ENCODE results near the gene PTGDR.

PTGDR gene

GRCh38 chr14:52267501-52268278 is at the start of gene PTGDR:
PTGDR (plus strand) TSS chr14:52267698; CDS start chr14:52267815, 117 bp downstream.
- TF ChIP-seq, protein P1, sequence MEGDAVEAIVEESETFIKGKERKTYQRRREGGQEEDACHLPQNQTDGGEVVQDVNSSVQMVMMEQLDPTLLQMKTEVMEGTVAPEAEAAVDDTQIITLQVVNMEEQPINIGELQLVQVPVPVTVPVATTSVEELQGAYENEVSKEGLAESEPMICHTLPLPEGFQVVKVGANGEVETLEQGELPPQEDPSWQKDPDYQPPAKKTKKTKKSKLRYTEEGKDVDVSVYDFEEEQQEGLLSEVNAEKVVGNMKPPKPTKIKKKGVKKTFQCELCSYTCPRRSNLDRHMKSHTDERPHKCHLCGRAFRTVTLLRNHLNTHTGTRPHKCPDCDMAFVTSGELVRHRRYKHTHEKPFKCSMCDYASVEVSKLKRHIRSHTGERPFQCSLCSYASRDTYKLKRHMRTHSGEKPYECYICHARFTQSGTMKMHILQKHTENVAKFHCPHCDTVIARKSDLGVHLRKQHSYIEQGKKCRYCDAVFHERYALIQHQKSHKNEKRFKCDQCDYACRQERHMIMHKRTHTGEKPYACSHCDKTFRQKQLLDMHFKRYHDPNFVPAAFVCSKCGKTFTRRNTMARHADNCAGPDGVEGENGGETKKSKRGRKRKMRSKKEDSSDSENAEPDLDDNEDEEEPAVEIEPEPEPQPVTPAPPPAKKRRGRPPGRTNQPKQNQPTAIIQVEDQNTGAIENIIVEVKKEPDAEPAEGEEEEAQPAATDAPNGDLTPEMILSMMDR (IDR thresholded peaks at IDR 0.05; ENCODE audit: insufficient read depth, low read length, poor library complexity, severe bottlenecking): no peak
- Histone ChIP-seq H3K4me3 (replicated peaks; ENCODE audit: low read depth, low read length) (no peak within 1 kb of the TSS), H3K36me3 (ENCODE audit: control insufficient read depth, insufficient read depth, low read length) (no peaks in the 10 kb centered on the region), H3K27me3 (replicated peaks; ENCODE audit: control insufficient read depth, insufficient read depth, low read length) (0 out of 2 replicates have a peak, but pooled peaks cover 2% of the 10 kb centered on the region)
- DNase-seq (ENCODE audit: extremely low read depth, insufficient read length): peak; percentile 17

- no peak overlapping the region for H3K4me3 ChIP-seq (replicated peaks; ENCODE audit: low read depth, low read length)
- no peak for DNase-seq (ENCODE audit: extremely low read depth, insufficient read length)
- H3K27me3 ChIP-seq (replicated peaks; ENCODE audit: control insufficient read depth, insufficient read depth, low read length): no peaks in the 10 kb centered on the region
- no peaks in the 10 kb centered on the region for H3K36me3 ChIP-seq (ENCODE audit: control insufficient read depth, insufficient read depth, low read length)
- TF ChIP-seq, protein P1 (IDR thresholded peaks at IDR 0.05; ENCODE audit: insufficient read depth, low read length, poor library complexity, severe bottlenecking): no peak
These were observed 47.9 kb upstream of the PTGDR start for GRCh38 chr14:52219488-52220084.

- no peaks in the 10 kb centered on the region for H3K36me3 ChIP-seq (ENCODE audit: control insufficient read depth, insufficient read depth, low read length)
- TF ChIP-seq, protein P1 (IDR thresholded peaks at IDR 0.05; ENCODE audit: insufficient read depth, low read length, poor library complexity, severe bottlenecking): no peak
- peak; percentile 16 for DNase-seq (ENCODE audit: extremely low read depth, insufficient read length)
These were observed 46.3 kb upstream of the PTGDR start for GRCh38 chr14:52220924-52221811.

DNA sequence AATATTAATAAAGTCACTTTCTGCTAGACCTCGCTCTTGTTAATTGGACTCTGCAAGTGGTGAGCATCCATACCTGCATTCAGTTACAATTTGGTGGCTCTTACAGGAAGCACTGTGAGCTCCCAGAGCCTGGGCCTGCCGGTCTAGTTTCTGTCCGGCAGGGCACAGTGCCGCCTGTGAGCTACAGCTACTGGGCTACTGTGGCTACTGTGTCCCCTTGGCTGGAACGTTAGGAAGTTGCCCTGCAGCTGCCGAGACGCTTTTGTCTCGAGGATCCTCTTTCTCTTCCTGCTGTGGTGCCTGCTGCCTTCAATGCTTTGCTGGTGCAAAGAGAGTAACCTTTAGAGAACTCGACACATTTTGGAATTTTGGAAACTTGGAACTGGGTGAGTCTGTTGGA is 44.6 kb upstream of the PTGDR start:
- H3K27me3 ChIP-seq (replicated peaks; ENCODE audit: control insufficient read depth, insufficient read depth, low read length): no peaks in the 10 kb centered on the region
- no peak for DNase-seq (ENCODE audit: extremely low read depth, insufficient read length)
- H3K36me3 ChIP-seq (ENCODE audit: control insufficient read depth, insufficient read depth, low read length): no peaks in the 10 kb centered on the region
- H3K4me3 ChIP-seq (replicated peaks; ENCODE audit: low read depth, low read length): no peak overlapping the region
- TF ChIP-seq, protein P1 (IDR thresholded peaks at IDR 0.05; ENCODE audit: insufficient read depth, low read length, poor library complexity, severe bottlenecking): no peak

More at GRCh38 chr14:52220924-52221811, 46.3 kb upstream of the PTGDR start:
- no peaks in the 10 kb centered on the region for H3K27me3 ChIP-seq (replicated peaks; ENCODE audit: control insufficient read depth, insufficient read depth, low read length)
- H3K4me3 ChIP-seq (replicated peaks; ENCODE audit: low read depth, low read length): peak overlapping the region; percentile 8

DNA sequence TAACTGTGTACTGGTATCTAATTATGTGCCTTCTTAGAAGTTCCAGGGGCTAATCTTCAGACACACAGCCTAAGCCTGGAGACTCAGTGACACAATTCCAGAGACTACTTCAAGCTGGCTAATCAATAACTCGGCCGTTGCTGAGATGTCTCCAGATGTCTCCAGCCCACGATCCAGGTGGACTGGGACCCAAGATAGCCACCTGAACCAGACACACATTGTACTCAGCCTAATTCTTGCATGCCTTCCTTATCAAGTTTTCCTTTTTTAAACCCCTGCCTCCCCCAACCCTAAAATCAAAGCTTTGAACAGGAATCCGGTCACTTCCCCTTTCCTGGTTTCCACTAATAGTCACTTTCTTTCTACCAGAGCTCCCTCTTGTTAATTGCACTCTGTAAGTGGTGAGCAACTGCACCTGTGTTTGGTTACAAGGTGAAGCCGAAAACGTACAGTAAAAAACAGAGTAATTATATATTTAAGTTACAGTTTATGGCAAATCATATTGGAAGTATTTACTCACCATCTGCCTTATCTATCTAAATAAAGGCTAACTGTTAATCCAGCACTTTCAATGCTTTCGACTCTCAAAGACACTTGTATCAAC is 39.8 kb upstream of the PTGDR start:
- no peaks in the 10 kb centered on the region for H3K36me3 ChIP-seq (ENCODE audit: control insufficient read depth, insufficient read depth, low read length)
- no peak for DNase-seq (ENCODE audit: extremely low read depth, insufficient read length)
- no peak overlapping the region for H3K4me3 ChIP-seq (replicated peaks; ENCODE audit: low read depth, low read length)
- TF ChIP-seq, protein P1 (IDR thresholded peaks at IDR 0.05; ENCODE audit: insufficient read depth, low read length, poor library complexity, severe bottlenecking): no peak
- no peaks in the 10 kb centered on the region for H3K27me3 ChIP-seq (replicated peaks; ENCODE audit: control insufficient read depth, insufficient read depth, low read length)

All from GM06990 (cell line).